ENCODE measurements around the gene MYBBP1A. TPM values are rescaled to one million over a fixed set of nuclear protein-coding genes. Genes with fewer than 3 reads are reported as not detected.

Gene MYBBP1A
- total RNA-seq, 1 experiment from 2014 or later, result 130 TPM

DNA sequence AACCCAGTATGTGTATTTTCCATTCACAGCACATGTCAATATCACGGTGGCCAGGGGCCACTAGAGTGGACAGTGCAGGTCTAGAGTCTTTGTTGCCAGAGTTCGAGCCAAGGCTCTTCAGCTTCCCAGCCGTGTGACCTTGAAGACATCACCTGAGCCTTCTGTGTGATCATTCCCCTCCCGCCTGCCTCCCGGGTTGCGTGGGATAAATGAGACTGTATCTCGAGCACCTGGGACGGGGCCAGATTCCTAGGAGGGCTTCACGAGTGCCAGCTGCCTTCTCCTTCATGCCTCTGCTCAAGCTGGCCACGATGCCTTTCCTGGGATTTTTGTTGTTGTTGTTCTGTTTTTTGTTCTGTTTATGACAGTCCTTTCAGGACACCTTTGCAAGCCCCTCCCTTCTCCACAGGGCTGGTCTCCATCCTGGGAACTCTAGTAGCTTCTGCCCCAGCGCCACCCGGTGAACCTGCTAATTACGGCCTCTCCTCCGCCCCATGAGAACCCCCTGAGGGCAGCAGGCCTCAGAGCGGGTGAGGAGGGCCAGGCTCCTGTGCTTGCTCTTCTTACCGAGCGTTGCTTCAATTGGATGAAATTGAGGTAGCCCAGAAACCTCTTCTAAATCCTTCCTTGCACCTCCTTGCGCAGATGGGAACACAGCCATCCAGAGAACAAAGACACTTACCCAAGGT is 52.6 kb downstream of the MYBBP1A start:
- Histone ChIP-seq H3K4me3 (replicated peaks in 1 of 2; ENCODE audit: low read depth in 1 of 2, low read length in 2 of 2) (no peak overlapping the region), H2AFZ (ENCODE audit: low read depth, low read length, poor library complexity, severe bottlenecking) (no peak overlapping the region), H3K4me1 (ENCODE audit: control insufficient read depth in 1 of 2, insufficient read depth in 2 of 2, low read length in 2 of 2) (peaks cover 4 to 41% of the 10 kb centered on the region in 2 experiments; a peak in 3 of 4 replicates), H3K79me2 (ENCODE audit: insufficient read depth, low read length) (no peaks in the 10 kb centered on the region), H3K27me3 (ENCODE audit: insufficient read depth, low read length) (no peaks in the 10 kb centered on the region), H3K9me3 (ENCODE audit: control insufficient read depth in 1 of 2, insufficient read depth in 1 of 2, low read depth in 1 of 2, low read length in 2 of 2) (no peaks in the 10 kb centered on the region), H3K36me3 (ENCODE audit: control insufficient read depth in 1 of 2, insufficient read depth in 2 of 2, low read length in 2 of 2) (no peaks in the 10 kb centered on the region), H3K4me2 (ENCODE audit: low read length) (no peak overlapping the region), H3K27ac (ENCODE audit: low read depth, low read length) (no peak overlapping the region), H3K9me2 (ENCODE audit: insufficient read depth) (no peaks in the 10 kb centered on the region), H4K20me1 (ENCODE audit: insufficient read depth) (no peaks in the 10 kb centered on the region), H3K9ac (ENCODE audit: low read length) (no peak overlapping the region)
- ATAC-seq (no peak), DNase-seq (ENCODE audit: low read depth, low spot score) (no peak)
- ChIA-PET POLR2A (no interaction called here), RAD21 (ENCODE audit: low non-redundant PET in 1 of 2, low total read pairs in 2 of 2, uncharacterized antibody in 2 of 2, unreplicated experiment in 2 of 2) (no interaction called here), CTCF (no interaction called here)
- intact Hi-C loops (cut with micrococcal nuclease), result no loop called here
- TF ChIP-seq SIN3A (IDR thresholded peaks at IDR 0.05; ENCODE audit: low read depth), result no peak
- TF ChIP-seq ZFX (IDR thresholded peaks at IDR 0.05), result no peak
- BruUV-seq (replicated peaks), result no TSS peak

DNA sequence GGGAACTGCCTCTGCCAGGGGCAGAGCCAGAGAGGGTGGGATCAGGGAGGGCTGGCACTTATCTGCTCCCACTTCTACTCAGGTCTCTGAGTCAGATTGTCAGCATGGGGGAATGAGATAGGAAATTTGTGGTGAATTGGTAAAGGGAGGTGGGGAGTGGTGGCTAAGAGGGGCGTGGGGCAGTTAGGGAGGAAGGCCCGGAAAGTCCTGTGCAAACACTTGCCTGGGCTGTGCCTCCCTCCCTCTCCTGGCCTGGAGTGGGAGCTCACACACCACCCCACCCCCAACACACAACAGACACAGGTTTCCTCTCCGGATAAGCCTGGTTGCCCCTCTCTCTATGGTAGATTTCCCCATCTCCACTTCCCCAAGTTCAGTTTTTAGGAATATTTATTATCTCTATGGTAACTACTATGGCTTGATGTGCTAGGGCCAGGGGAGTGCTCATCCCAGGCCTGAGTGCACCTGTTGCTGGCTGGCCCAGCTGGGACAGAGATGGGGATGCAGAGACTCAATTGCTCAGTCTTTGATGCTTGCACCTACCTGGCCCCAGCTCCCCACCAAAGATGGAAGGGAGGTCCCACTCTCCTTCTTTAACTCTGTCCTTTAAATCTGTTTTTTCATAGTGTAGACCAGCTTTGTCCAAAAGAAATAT is 53.8 kb downstream of the MYBBP1A start:
- ChIA-PET POLR2A (interaction anchor here (0.7 kb wide), 1 partner anchor 99 kb away, joined by 4 read pairs; no protein-coding TSS in a partner anchor), RAD21 (ENCODE audit: low non-redundant PET in 1 of 2, low total read pairs in 2 of 2, uncharacterized antibody in 2 of 2, unreplicated experiment in 2 of 2) (no interaction called here), CTCF (no interaction called here)
- H3K9me2 ChIP-seq (ENCODE audit: insufficient read depth), result no peaks in the 10 kb centered on the region
- intact Hi-C loops (cut with micrococcal nuclease), result no loop called here
- H3K36me3 ChIP-seq (ENCODE audit: control insufficient read depth in 1 of 2, insufficient read depth in 2 of 2, low read length in 2 of 2), result no peaks in the 10 kb centered on the region
- DNase-seq (ENCODE audit: low read depth, low spot score), result no peak
- H3K4me1 ChIP-seq (ENCODE audit: control insufficient read depth in 1 of 2, insufficient read depth in 2 of 2, low read length in 2 of 2), result peaks cover 4 to 46% of the 10 kb centered on the region in 2 experiments; a peak in 3 of 4 replicates
- no peaks in the 10 kb centered on the region for H3K9me3 ChIP-seq (ENCODE audit: control insufficient read depth in 1 of 2, insufficient read depth in 1 of 2, low read depth in 1 of 2, low read length in 2 of 2)
- no TSS peak for BruUV-seq (replicated peaks)
- H3K9ac ChIP-seq (ENCODE audit: low read length), result no peak overlapping the region
- ATAC-seq, result no peak
- no peak overlapping the region for H2AFZ ChIP-seq (ENCODE audit: low read depth, low read length, poor library complexity, severe bottlenecking)
- H3K4me2 ChIP-seq (ENCODE audit: low read length), result no peak overlapping the region
- no peaks in the 10 kb centered on the region for H3K27me3 ChIP-seq (ENCODE audit: insufficient read depth, low read length)
- H4K20me1 ChIP-seq (ENCODE audit: insufficient read depth), result no peaks in the 10 kb centered on the region
- TF ChIP-seq RAD21 (IDR thresholded peaks at IDR 0.05; ENCODE audit: low read depth) (no peak), CBX3 (IDR thresholded peaks at IDR 0.05; ENCODE audit: low read depth) (no peak), CEBPB (IDR thresholded peaks at IDR 0.05; ENCODE audit: low read depth) (no peak)
- no peak overlapping the region for H3K4me3 ChIP-seq (replicated peaks in 1 of 2; ENCODE audit: low read depth in 1 of 2, low read length in 2 of 2)
- H3K27ac ChIP-seq (ENCODE audit: low read depth, low read length), result no peak overlapping the region
- no peaks in the 10 kb centered on the region for H3K79me2 ChIP-seq (ENCODE audit: insufficient read depth, low read length)
